Measurements from ENCODE around the gene COG8.

DNA sequence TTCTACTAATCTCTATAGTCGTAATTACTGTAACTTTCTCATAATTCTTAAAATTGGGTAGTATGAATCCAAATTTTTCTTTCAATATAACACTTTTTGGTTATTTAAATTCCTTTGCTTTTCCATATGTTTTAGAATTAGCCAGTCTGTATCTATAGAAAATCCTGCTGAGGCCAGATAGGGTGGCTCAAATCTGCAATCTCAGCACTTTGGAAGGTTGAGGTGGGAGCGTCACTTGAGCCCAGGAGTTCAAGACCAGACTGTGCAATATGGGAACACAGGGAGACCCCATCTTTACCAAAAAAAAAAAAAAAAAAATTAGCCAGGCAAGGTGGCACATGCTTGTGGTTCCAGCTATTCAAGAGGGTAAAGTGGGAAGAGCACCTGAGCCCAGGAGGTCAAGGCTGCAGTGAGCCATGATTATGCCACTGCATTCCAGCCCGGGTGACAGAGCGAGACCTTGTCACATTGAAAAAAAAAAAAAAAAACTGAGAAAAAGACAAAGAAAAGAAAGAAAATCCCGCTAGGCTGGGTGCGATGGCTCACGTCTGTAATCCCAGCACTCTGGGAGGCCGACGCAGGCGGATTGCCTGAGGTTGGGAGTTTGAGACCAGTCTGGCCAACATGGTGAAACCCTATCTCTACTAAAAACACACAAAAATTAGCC lies 37.2 kb upstream of the COG8 start:
- no peak for TF ChIP-seq EZH2 (IDR thresholded peaks at IDR 0.05; ENCODE audit: insufficient read depth, poor library complexity, severe bottlenecking)
- no peak for TF ChIP-seq EZH2phosphoT487 (IDR thresholded peaks at IDR 0.05; ENCODE audit: insufficient read depth, low read depth)

Measured in GM23248 (cell line).